DMS114 treated with DMSO at 0.1 percent for 48 hours (cell line): ENCODE data around the gene ACER1.
"Not testable (repeated sequence)": the region's sequence is repeated elsewhere in the genome, so short reads cannot be mapped to it uniquely, and the experiment has no call there.

Experiments
- DNase-seq: peaks from one replicate; lab custom pipeline; 2025; ENCODE audit not compliant: unreplicated experiment; lab: John Stamatoyannopoulos, UW

The ACER1 gene, protein sequence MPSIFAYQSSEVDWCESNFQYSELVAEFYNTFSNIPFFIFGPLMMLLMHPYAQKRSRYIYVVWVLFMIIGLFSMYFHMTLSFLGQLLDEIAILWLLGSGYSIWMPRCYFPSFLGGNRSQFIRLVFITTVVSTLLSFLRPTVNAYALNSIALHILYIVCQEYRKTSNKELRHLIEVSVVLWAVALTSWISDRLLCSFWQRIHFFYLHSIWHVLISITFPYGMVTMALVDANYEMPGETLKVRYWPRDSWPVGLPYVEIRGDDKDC

GRCh38 chr19:6333439-6333838 is at the start of gene ACER1:
Gene ACER1 (minus strand): TSS chr19:6333612. CDS start chr19:6333551, 61 bp downstream.
- DNase-seq = no peak

GRCh38 chr19:6383188-6383587 is 49.8 kb upstream of the ACER1 start:
- no peak for DNase-seq

- no peak for DNase-seq
Measured at GRCh38 chr19:6381030-6381750, 47.8 kb upstream of the ACER1 start.

GRCh38 chr19:6379744-6380143 is 46.3 kb upstream of the ACER1 start:
- DNase-seq = no peak

DNA sequence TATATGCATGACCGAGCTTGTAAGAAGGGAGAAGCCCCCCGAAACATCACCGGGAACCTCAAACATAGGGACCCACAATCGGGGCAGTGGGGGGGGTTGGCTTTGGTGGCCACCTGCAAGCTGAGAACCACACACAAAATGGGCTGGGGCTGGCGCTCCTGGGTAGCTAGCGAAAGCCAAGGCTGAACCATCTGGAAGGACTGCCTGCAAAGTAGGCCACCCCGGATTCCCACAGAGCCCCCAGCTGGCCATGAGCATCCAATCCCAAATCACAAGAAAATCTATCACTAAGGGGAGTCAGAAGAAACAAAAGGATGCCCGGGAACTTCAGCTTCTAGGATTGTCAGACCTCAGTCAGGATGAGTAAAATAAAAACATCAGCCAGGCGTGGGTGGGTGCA is 45.1 kb upstream of the ACER1 start:
- no peak for DNase-seq

GRCh38 chr19:6378041-6378440 is 44.6 kb upstream of the ACER1 start:
- no peak for DNase-seq

DNA sequence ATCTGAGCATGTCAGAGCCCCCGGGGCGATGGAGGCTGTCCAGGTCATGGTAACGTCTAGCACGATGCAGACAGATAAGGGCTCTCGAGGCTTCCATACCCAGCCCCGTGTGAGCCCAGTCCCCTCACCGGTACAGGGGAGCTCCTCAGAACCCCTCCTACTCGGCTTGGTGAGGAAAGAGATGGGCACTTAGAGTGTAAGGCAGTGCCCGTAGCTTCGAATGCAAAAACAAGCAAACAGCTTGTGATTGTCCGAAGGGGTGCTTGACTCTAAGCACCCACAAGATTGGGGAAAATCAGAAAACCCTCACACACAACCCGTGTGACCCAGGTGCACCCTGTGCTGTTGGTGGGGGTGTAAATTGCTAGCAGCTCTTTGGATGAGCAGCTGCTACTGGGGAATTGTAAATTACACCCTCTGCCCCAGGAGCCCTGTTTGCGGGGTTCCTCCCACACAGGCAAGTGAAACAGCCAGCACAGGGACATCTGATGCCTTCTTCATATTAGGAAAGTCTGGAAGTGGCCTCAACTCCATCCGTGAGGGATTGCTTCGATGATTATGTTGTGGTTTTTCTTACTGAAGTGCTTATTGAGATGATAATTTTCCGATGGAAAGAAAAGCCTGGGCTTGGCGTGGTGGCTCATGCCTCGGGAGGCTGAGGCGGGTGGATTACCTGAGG is 43.2 kb upstream of the ACER1 start:
- no peak for DNase-seq

DNA sequence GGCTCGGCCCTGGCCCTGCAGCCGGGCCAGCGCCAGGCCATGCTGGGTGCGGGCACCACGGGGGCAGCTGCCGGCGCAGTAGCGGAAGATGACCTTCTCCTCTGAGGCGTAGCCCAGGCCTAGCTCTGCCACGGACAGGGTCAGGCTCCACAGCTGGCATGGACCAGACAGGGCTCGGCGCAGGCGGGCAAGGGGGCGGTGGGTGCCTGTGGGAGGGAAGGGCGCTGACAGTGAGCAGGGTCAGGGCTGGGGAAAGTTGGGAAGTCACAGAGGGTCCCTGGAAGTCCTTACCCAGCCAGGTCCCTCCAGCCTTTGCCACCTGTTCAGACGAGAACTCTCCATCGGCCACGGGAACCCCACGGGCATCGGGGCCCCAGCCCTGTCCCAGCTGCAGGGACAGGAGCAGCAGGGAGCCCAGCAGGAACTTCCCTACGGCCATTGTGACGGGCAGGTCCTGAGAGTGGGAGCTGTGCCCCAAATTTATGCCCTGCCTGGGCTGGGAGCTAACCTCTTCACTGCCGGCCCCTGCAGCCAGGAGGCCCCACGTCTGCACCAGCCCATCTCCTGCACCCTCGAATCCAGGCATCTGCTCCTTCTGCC is 42.1 kb upstream of the ACER1 start, which contains the start of gene PSPN:
PSPN (minus strand) TSS at position 523 of the 600 bp plus-strand sequence; CDS start at position 439, 84 bp downstream.
- DNase-seq = no peak

DNA sequence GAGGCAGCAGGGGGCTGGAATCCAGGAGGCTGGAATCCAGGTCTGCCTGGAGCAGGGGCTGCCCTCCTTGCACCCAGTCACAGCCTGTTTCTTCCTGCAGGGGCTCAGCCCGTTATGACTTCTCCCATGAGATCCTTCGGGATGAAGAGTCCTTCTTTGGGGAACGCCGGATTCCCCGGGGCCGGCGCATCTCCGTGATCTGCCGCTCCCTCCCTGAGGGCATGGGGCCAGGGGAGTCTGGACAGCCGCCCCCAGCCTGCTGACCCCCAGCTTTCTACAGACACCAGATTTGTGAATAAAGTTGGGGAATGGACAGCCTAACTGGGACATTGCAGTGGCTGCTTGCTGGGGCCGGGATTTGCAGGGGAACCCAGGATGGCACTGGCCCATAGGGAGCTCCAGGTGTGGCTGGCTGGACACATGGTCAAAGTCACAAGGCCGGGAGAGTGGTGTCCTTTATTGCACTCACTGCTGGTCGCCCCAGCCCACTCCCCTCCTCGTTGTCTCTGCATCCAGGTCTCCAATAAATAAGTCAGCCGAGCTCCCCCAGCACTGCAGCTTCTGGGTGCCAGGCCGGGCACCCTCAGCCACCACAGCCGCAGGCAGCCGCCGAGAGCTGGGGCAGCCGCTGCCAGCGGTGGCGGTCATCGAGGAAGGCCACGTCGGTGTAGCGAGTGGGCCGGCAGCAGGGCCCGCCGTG is 41.4 kb upstream of the ACER1 start:
- DNase-seq = no peak

DNA sequence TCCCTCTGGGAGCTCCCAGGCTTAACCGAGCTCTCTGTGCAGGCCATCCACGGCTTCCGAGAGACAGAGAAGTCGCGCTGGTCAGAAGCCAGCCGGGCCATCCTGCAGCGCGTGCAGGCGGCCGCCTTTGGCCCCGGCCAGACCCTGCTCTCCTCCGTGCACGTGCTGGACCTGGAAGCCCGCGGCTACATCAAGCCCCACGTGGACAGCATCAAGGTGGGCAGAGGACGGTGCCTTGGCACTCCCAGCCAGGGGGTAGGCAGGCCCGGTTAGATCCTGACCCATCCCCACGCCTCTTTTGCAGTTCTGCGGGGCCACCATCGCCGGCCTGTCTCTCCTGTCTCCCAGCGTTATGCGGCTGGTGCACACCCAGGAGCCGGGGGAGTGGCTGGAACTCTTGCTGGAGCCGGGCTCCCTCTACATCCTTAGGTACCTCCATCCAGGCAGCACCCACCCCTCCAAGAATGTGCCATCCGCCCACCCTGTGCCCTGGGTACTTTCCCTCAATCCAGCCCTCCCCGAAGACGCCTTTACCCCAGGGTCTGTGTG is 40.8 kb upstream of the ACER1 start:
- no peak for DNase-seq

GRCh38 chr19:6373813-6374108 is 40.3 kb upstream of the ACER1 start:
- no peak for DNase-seq

- DNase-seq = peak; percentile 78
Measured at GRCh38 chr19:6373096-6373812, 39.8 kb upstream of the ACER1 start.

GRCh38 chr19:6372594-6373095 is 39.2 kb upstream of the ACER1 start, which contains the start of gene ALKBH7:
Gene ALKBH7 (plus strand): TSS chr19:6372794. CDS start chr19:6372821, 27 bp downstream.
- DNase-seq = peak; percentile 97

- DNase-seq = no peak
Measured at GRCh38 chr19:6364353-6364752, 30.9 kb upstream of the ACER1 start.

- DNase-seq = no peak
Measured at GRCh38 chr19:6362351-6362801, 29.0 kb upstream of the ACER1 start.

DNA sequence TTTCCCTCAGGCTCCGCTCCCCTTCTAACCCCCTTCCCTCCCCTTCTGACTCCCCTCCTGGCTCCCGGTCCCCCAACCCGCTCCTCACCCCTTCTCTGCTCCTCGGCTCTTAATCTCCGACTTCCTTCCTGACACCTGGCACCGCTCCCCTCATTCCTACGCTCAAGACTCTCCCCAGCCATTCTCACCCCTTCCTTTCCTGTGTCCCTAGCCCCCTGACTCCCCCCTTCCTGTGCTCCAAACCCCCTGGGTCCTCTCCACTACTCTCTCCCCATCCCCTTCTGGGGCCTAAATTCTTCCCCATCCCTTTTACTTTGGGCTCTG is 28.6 kb upstream of the ACER1 start:
- DNase-seq = no peak

DNA sequence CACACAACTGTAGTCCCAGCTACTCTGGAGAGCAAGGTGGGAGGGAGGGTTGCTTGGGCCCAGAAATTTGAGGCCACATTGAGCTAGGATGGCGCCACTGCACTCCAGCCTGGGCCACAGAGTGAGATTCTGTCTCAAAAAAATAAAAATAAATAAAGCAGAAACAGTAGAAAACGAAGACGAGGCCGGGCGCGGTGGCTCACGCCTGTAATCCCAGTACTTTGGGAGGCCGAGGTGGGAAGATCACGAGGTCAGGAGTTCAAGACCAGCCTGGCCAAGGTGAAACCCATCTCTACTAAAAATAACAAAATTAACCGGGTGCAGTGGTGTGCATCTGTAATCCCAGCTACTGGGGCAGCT is 27.4 kb upstream of the ACER1 start:
- DNase-seq = not testable (repeated sequence)

- DNase-seq = not testable (repeated sequence)
Measured at GRCh38 chr19:6360445-6360844, 27.0 kb upstream of the ACER1 start.

GRCh38 chr19:6359568-6360341 is 26.3 kb upstream of the ACER1 start:
- DNase-seq = no peak
